HepG2 (cell line): Measurements from ENCODE around the gene SEC63. TPM values are rescaled to one million over a fixed set of nuclear protein-coding genes. Genes with fewer than 3 reads are reported as not detected.

ENCODE experiments used
- ATAC-seq: fragments of 200-7000 bp; cut with Tn5 transposase; 3 replicates; pipeline ENCODE4 v1.9.1; 2020; ENCODE audit warnings: mild to moderate bottlenecking, moderate library complexity
- BruUV-seq: library from RNA; stranded (reverse); fragments of 400-500 nt; replicated peaks from 2 replicates; lab custom pipeline; 2021; lab: Mats Ljungman, UMichigan
- CTCF ChIA-PET: fragments of 300-600 bp; formaldehyde crosslinking; extraction: SDS; loops from one replicate; lab custom pipeline; 2021; ENCODE audit warnings: low total read pairs, inconsistent platforms, low intra/inter-chr PET ratio; lab: Yijun Ruan, JAX
- POLR2A ChIA-PET: fragments of 350-600 bp; sonication (Branson Sonifier 250); formaldehyde crosslinking; loops from one replicate; lab custom pipeline; 2020; ENCODE audit warnings: antibody characterized with exemption, inconsistent platforms; lab: Yijun Ruan, JAX
- DNase-seq: peaks from one replicate; pipeline ENCODE4 v3.0.0-alpha.2; 2015; ENCODE audit warnings: low spot score
- FAIRE-seq: peaks from 3 replicates; lab custom pipeline; 2011; peaks lifted over from hg19 to GRCh38; lab: Jason Lieb, UNC
- H2AFZ ChIP-seq: one replicate; pipeline ENCODE4 v1.6.1; 2011; ENCODE audit warnings: low read length, inconsistent platforms
- H3K27ac ChIP-seq: fragments of 300-600 bp; 3 replicates; pipeline ENCODE4 v1.8.0; 2011; ENCODE audit warnings: mixed run types, mild to moderate bottlenecking, mixed read lengths, low read length, inconsistent platforms; ENCODE audit not compliant: insufficient read depth; ENCODE audit errors: extremely low read length
- H3K27me3 ChIP-seq, 2 experiments: fragments of 200-600 bp in 1 of 2; 2 replicates in 1 of 2; 3 replicates in 1 of 2; pipeline versions ENCODE4 v1.6.0 to v1.8.0; 2011; ENCODE audit warnings: low read length in 2 of 2, mild to moderate bottlenecking in 2 of 2, moderate library complexity in 2 of 2, inconsistent platforms in 1 of 2; ENCODE audit not compliant: insufficient read depth in 2 of 2, control insufficient read depth in 1 of 2
- H3K36me3 ChIP-seq, 2 experiments: fragments of 200-600 bp in 1 of 2; replicated peaks in 1 of 2; 2 replicates in 1 of 2; 3 replicates in 1 of 2; pipeline versions ENCODE4 v1.5.1 to v1.8.0; 2011; ENCODE audit warnings: low read length in 2 of 2, inconsistent platforms in 1 of 2; ENCODE audit not compliant: insufficient read depth in 2 of 2, control insufficient read depth in 1 of 2
- H3K4me1 ChIP-seq: 2 replicates; pipeline ENCODE4 v1.5.1; 2012; ENCODE audit warnings: low read length, inconsistent platforms; ENCODE audit not compliant: insufficient read depth
- H3K4me2 ChIP-seq: 2 replicates; pipeline ENCODE4 v1.6.0; 2011; ENCODE audit warnings: low read depth, low read length, inconsistent platforms
- H3K4me3 ChIP-seq, 3 experiments: fragments of 200-600 bp in 1 of 3; sonication (generic), shearing (Covaris generic) in 1 of 3; replicated peaks in 1 of 3; 2 replicates each; pipeline ENCODE4 v1.5.1; 2011 to 2016; ENCODE audit warnings: low read length in 3 of 3, inconsistent platforms in 2 of 3, low read depth in 2 of 3, mild to moderate bottlenecking in 2 of 3, control low read depth in 1 of 3, mixed read lengths in 1 of 3; ENCODE audit not compliant: insufficient read depth in 1 of 3
- H3K79me2 ChIP-seq: one replicate; pipeline ENCODE4 v1.6.1; 2011; ENCODE audit warnings: low read length, inconsistent platforms; ENCODE audit not compliant: insufficient read depth
- H3K9ac ChIP-seq: 2 replicates; pipeline ENCODE4 v1.6.0; 2011; ENCODE audit warnings: mild to moderate bottlenecking, low read depth, low read length, inconsistent platforms; ENCODE audit not compliant: insufficient read depth
- H3K9me3 ChIP-seq: 2 replicates; pipeline ENCODE4 v1.5.1; 2012; ENCODE audit warnings: mild to moderate bottlenecking, low read length
- H4K20me1 ChIP-seq: 2 replicates; pipeline ENCODE4 v1.6.0; 2011; ENCODE audit warnings: inconsistent platforms, mild to moderate bottlenecking, low read length, moderate library complexity; ENCODE audit not compliant: insufficient read depth
- GPN1 ChIP-seq: sonication (generic); formaldehyde crosslinking; IDR thresholded peaks from 2 replicates; pipeline ENCODE4 v1.5.1; 2020; ENCODE audit warnings: missing genetic modification reagents, borderline replicate concordance
- JUNB ChIP-seq: sonication (generic); formaldehyde crosslinking; IDR thresholded peaks from 2 replicates; pipeline ENCODE4 v1.8.0; 2022; ENCODE audit warnings: missing genetic modification reagents, mild to moderate bottlenecking, borderline replicate concordance
- KDM2A ChIP-seq: sonication (generic); formaldehyde crosslinking; IDR thresholded peaks from 2 replicates; pipeline ENCODE4 v1.4.0; 2020; ENCODE audit warnings: low read depth, missing genetic modification reagents, borderline replicate concordance
- KIAA2018 ChIP-seq: sonication (generic); formaldehyde crosslinking; IDR thresholded peaks from 2 replicates; pipeline ENCODE4 v1.5.0; 2020; ENCODE audit warnings: mild to moderate bottlenecking, missing genetic modification reagents, borderline replicate concordance
- POLR2A ChIP-seq, 2 experiments: IDR thresholded peaks; 2 replicates each; pipeline ENCODE4 v1.6.1; 2011; ENCODE audit warnings: low read depth in 2 of 2, low read length in 2 of 2, mild to moderate bottlenecking in 1 of 2, moderate library complexity in 1 of 2; ENCODE audit not compliant: insufficient read depth in 1 of 2
- ZNF775 ChIP-seq: sonication (generic); formaldehyde crosslinking; IDR thresholded peaks from 2 replicates; pipeline ENCODE4 v1.4.0; 2020; ENCODE audit warnings: missing genetic modification reagents, mild to moderate bottlenecking, moderate library complexity, borderline replicate concordance
- WGBS: methylation state at CpG from one replicate; pipeline ENCODE4 v1.1.6; 2017; ENCODE audit warnings: low lambda C conversion rate; 5-methylcytosine and 5-hydroxymethylcytosine counted together
- in situ Hi-C: cut with HindIII; loops from 2 replicates; pipeline ENCODE4 v1.10.0; 2017; ENCODE audit warnings: low pct_unique_long_range_greater_than_20kb; ENCODE audit not compliant: extremely low pct_ligation_motif_present
- intact Hi-C: fragments of 100-400 bp; cut with micrococcal nuclease; formaldehyde crosslinking; loops from one replicate; pipeline ENCODE4 v1.10.0; 2022; ENCODE audit not compliant: unreplicated experiment
- polyA plus RNA-seq, 8 experiments: library from polyadenylated mRNA; depleted of rRNA in 3 of 8; stranded (reverse) in 7 of 8; unstranded in 1 of 8; fragments of >200 nt; fragmentation: Illumina TruSeq in 4 of 8; extraction: Trizol in 4 of 8; gene quantifications; 2 replicates each; pipeline versions ENCODE4 v1.2.1 to v1.2.3, GENCODE V29; 2011 to 2016; ENCODE audit warnings: low read depth in 4 of 8, missing spikeins in 1 of 8, mixed read lengths in 1 of 8; ENCODE audit not compliant: insufficient read depth in 1 of 8
- total RNA-seq, 5 experiments: library from RNA; depleted of rRNA; stranded (reverse); fragments of >200 nt; fragmentation: Illumina TruSeq; extraction: Trizol; gene quantifications; 2 replicates each; pipeline ENCODE4 v1.2.3, GENCODE V29; 2016; ENCODE audit warnings: low read depth in 1 of 5
- TF ChIP-seq, protein P1 (sequence below): sonication (generic); formaldehyde crosslinking; IDR thresholded peaks from 2 replicates; pipeline ENCODE4 v1.8.0; 2022; ENCODE audit warnings: missing genetic modification reagents, mild to moderate bottlenecking, moderate library complexity, borderline replicate concordance
- TF ChIP-seq, protein P2 (sequence below): sonication (generic); formaldehyde crosslinking; IDR thresholded peaks from 2 replicates; pipeline ENCODE4 v1.8.0; 2022; ENCODE audit warnings: mild to moderate bottlenecking, missing genetic modification reagents, moderate library complexity

The SEC63 gene
- total and polyA plus RNA-seq, 2 of the 13 experiments (the other 11 are each of a cell fraction or from before 2014, with no cell fraction given): 20.2 to 45.9 TPM

GRCh38 chr6:107845777-107846176, 112.2 kb downstream of the SEC63 start (continued):
- TF ChIP-seq, protein P1, sequence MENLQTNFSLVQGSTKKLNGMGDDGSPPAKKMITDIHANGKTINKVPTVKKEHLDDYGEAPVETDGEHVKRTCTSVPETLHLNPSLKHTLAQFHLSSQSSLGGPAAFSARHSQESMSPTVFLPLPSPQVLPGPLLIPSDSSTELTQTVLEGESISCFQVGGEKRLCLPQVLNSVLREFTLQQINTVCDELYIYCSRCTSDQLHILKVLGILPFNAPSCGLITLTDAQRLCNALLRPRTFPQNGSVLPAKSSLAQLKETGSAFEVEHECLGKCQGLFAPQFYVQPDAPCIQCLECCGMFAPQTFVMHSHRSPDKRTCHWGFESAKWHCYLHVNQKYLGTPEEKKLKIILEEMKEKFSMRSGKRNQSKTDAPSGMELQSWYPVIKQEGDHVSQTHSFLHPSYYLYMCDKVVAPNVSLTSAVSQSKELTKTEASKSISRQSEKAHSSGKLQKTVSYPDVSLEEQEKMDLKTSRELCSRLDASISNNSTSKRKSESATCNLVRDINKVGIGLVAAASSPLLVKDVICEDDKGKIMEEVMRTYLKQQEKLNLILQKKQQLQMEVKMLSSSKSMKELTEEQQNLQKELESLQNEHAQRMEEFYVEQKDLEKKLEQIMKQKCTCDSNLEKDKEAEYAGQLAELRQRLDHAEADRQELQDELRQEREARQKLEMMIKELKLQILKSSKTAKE: no peak
- TF ChIP-seq KDM2A (CRISPR knock-in tag): no peak
- TF ChIP-seq GPN1 (CRISPR knock-in tag): no peak
- TF ChIP-seq, protein P2, sequence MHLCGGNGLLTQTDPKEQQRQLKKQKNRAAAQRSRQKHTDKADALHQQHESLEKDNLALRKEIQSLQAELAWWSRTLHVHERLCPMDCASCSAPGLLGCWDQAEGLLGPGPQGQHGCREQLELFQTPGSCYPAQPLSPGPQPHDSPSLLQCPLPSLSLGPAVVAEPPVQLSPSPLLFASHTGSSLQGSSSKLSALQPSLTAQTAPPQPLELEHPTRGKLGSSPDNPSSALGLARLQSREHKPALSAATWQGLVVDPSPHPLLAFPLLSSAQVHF: no peak

DNA sequence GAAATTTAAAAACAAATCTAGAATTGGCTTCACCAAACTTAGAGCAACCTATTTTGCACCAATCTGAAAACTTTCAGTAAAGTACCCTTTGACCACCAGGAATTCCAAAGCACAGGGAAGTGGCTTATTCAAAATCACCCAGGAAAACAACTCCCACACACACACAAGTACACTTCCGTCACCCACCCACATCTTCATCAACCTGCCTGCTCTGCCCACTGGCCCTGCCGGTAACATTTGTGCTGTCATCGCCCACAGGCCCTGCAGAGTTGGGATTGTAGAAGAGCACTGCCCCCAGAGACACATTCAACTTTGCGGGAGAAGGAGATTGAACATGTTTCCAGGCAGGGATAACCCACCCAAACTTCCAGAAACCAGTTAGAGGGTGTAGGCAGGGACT, 114.6 kb downstream of the SEC63 start:
- 69% methylated on average over 4 of the region's 4 CpGs for WGBS
- H3K27me3 ChIP-seq: peaks cover 0 to 6% of the 10 kb centered on the region in 2 experiments; a peak in 4 of 5 replicates
- BruUV-seq: no TSS peak
- TF ChIP-seq KIAA2018: no peak
- no peak for TF ChIP-seq POLR2A (IDR thresholded peaks at IDR 0.05; ENCODE audit: insufficient read depth in 1 of 2, low read depth in 2 of 2, low read length in 2 of 2)
- TF ChIP-seq JUNB (CRISPR knock-in tag): no peak
- no peak for TF ChIP-seq ZNF775 (CRISPR knock-in tag)
- no peak for ATAC-seq
- ChIA-PET CTCF (no interaction called here), POLR2A (no interaction called here)
- no peaks in the 10 kb centered on the region for H3K9me3 ChIP-seq
- no peak overlapping the region for H3K27ac ChIP-seq
- no peak overlapping the region for H3K9ac ChIP-seq
- no peaks in the 10 kb centered on the region for H3K36me3 ChIP-seq
- peaks cover 1% of the 10 kb centered on the region for H3K4me1 ChIP-seq
- no peaks in the 10 kb centered on the region for H3K79me2 ChIP-seq
- no peak overlapping the region for H2AFZ ChIP-seq
- no peak for DNase-seq
- intact Hi-C loops (loop anchor here (10.0 kb wide), 1 partner anchor 109 kb away; no protein-coding TSS in a partner anchor), in situ Hi-C loops (no loop called here)
- no peak overlapping the region for H3K4me2 ChIP-seq
- no peak overlapping the region for H3K4me3 ChIP-seq
- FAIRE-seq: no peak
- H4K20me1 ChIP-seq: no peaks in the 10 kb centered on the region
